Erythroblast (primary cell): Measurements from ENCODE around the gene CFAP54.

ENCODE experiments used
- GATA1 ChIP-seq: IDR thresholded peaks from 2 replicates; pipeline ENCODE4 v1.6.1; 2011; ENCODE audit warnings: low read depth, mild to moderate bottlenecking, control low read depth, low read length, moderate library complexity
- POLR2A ChIP-seq: IDR thresholded peaks from 2 replicates; pipeline ENCODE4 v1.6.1; 2011; ENCODE audit warnings: mild to moderate bottlenecking, low read length

DNA sequence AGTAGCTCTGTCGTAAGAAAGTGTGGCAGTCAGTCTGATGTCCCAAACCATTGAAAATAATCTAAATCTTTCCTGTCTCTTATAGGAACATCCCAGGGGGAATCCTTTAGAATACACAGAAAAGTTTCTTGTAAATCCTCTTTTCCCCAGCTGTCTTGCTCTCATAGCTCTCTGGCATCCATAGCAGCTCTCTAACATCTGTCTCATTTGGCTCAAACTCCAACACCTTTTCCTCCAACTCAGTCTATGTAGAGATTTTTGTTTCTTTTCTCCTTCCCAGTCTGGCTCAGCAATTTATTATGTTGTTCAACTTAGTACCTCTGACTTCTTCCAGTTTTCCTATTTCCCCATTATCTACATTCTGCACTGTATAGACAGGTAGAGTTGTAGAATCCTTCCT lies 333.3 kb downstream of the CFAP54 start:
- TF ChIP-seq POLR2A: no peak
- no peak for TF ChIP-seq GATA1
